Measurements from ENCODE around the gene RNF126. TPM values are rescaled to one million over a fixed set of nuclear protein-coding genes. Genes with fewer than 3 reads are reported as not detected.
"Not testable (repeated sequence)": the region's sequence is repeated elsewhere in the genome, so short reads cannot be mapped to it uniquely, and the experiment has no call there.

The RNF126 gene
- total RNA-seq, 4 donors from 2014 or later, result 40.1 to 87.7 (median 47.7) TPM

- TF ChIP-seq, protein P1, sequence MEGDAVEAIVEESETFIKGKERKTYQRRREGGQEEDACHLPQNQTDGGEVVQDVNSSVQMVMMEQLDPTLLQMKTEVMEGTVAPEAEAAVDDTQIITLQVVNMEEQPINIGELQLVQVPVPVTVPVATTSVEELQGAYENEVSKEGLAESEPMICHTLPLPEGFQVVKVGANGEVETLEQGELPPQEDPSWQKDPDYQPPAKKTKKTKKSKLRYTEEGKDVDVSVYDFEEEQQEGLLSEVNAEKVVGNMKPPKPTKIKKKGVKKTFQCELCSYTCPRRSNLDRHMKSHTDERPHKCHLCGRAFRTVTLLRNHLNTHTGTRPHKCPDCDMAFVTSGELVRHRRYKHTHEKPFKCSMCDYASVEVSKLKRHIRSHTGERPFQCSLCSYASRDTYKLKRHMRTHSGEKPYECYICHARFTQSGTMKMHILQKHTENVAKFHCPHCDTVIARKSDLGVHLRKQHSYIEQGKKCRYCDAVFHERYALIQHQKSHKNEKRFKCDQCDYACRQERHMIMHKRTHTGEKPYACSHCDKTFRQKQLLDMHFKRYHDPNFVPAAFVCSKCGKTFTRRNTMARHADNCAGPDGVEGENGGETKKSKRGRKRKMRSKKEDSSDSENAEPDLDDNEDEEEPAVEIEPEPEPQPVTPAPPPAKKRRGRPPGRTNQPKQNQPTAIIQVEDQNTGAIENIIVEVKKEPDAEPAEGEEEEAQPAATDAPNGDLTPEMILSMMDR (IDR thresholded peaks at IDR 0.05), result no peak
- no peak for ATAC-seq (ENCODE audit: low FRiP score)
- no peak for DNase-seq (ENCODE audit: low spot score)
These were observed 24.1 kb downstream of the RNF126 start for GRCh38 chr19:638906-639252.

- TF ChIP-seq, protein P1 (IDR thresholded peaks at IDR 0.05), result no peak
- ATAC-seq (ENCODE audit: low FRiP score) (no peak), DNase-seq (ENCODE audit: low spot score) (no peak)
These were observed 27.9 kb downstream of the RNF126 start for GRCh38 chr19:634975-635652.

DNA sequence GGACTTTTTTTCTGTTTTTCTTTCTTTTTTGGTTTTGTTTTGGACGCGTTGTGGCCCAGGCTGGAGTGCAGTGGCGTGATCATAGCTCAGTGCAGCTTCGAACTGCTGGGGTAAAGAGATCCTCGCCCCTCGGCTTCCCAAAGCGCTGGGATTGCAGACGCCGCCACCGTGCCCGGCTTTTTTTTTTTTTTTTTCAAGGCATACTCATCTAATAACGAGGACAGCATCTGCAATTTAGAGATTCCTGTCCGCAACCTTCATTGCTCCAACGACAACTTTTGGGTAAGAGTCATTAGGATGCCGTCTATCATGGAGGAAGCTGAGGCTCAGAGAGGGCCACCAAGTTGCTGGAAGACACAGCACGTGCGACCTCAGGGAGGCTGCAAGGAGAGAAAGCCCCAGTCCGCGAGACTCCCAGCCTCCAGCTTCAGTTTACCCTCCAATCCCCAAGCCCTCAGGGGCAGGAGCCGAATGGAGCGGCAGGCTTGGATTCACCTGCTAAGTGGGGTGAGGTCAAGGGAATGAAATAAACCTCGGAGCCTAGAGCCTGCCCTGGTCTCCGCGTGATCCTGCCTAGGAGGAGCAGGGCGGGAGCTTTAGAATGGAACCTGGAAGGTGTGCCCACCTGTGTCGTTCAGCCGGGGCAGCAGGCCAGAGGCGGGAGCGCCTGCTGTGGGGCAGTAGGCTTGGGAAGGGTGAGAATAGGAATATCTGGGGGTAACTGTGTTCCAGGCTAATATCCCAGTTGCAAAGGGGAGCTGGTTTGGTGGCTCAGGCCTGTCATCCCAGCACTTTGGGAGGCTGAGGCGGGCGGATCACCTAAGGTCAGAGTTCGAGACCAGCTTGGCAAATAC, 29.0 kb downstream of the RNF126 start:
- ATAC-seq (ENCODE audit: low FRiP score) (no peak), DNase-seq (ENCODE audit: low spot score) (no peak)
- TF ChIP-seq, protein P1 (IDR thresholded peaks at IDR 0.05), result no peak

DNA sequence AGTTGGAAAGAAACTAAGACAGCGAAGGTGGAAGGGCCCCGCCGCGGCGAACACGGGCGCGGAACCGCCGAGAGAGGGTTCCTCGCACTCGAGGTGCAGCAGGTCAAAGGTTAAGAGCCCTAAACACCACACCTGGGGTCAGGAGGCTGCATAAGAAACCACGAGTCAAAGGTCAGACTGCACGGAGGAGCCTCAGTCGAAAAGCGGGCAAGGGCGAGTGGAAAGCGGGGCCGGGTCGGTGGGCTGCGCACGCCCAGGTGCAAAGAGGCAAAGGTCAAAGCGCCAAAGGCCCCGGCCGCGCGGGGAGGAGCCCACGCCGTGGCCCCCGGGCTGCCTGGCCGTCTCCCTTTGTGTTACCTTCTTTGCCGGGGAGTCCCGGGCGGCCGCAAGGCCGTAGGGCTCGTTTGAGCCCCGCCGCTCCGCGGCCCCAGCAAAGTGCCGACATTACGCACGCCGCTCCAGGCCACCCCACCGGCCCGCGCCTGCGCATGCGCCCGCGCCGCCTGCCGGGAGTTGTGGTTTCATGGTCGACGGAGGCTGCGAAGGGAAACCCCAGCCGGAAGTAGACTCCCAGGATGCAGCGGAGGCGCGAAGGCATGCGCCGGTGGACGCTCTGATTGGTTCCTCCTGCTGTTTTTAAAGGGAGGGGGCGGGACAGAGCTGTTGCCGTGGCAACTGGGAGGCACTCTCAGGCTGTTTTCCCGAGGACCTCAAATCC, 29.8 kb downstream of the RNF126 start, which contains the start of gene POLRMT:
Gene POLRMT, minus strand, starts transcription at position 470 of the 718 bp plus-strand sequence. Its CDS starts 25 bp downstream, at position 445.
- peak; percentile 94 for ATAC-seq (ENCODE audit: low FRiP score)
- peak; percentile 98 for DNase-seq (ENCODE audit: low spot score)
- TF ChIP-seq, protein P1 (IDR thresholded peaks at IDR 0.05), result no peak

DNA sequence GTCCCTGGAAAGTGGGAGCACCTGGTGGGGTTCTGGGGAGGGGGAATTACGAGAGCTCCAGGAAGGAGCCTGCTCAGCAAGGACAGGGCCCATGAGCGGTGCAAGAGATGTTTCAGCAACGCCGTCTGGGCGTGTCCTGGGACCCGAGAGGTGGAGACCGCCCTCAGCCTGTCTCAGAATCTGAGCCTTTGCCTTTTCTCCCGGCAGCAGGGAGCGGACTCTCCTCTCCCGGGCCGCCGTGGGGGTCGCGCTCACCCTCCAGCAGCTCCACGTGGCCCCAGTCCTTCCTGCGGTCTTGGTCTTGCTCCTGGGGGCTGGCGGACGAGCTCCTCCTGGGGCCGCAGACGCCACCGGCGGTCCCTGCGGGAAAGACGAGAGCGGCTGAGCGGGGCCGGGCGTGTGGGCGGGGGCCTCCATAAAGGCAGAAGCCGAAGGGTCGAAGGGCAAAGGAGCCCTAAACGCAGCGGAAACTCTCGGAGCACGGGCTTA, 30.4 kb downstream of the RNF126 start:
- ATAC-seq (ENCODE audit: low FRiP score) (peak; percentile 8), DNase-seq (ENCODE audit: low spot score) (no peak)
- TF ChIP-seq, protein P1 (IDR thresholded peaks at IDR 0.05), result no peak

- ATAC-seq (ENCODE audit: low FRiP score) (no peak), DNase-seq (ENCODE audit: low spot score) (no peak)
- TF ChIP-seq, protein P1 (IDR thresholded peaks at IDR 0.05), result no peak
These were observed 32.9 kb downstream of the RNF126 start for GRCh38 chr19:629961-630714.

- ATAC-seq (ENCODE audit: low FRiP score); DNase-seq (ENCODE audit: low spot score): not testable (repeated sequence)
These were observed 33.5 kb downstream of the RNF126 start for GRCh38 chr19:629515-629914.
